ENCODE data around the gene PLEKHA4.
"Not testable (repeated sequence)": the region's sequence is repeated elsewhere in the genome, so short reads cannot be mapped to it uniquely, and the experiment has no call there.

Gene PLEKHA4

DNA sequence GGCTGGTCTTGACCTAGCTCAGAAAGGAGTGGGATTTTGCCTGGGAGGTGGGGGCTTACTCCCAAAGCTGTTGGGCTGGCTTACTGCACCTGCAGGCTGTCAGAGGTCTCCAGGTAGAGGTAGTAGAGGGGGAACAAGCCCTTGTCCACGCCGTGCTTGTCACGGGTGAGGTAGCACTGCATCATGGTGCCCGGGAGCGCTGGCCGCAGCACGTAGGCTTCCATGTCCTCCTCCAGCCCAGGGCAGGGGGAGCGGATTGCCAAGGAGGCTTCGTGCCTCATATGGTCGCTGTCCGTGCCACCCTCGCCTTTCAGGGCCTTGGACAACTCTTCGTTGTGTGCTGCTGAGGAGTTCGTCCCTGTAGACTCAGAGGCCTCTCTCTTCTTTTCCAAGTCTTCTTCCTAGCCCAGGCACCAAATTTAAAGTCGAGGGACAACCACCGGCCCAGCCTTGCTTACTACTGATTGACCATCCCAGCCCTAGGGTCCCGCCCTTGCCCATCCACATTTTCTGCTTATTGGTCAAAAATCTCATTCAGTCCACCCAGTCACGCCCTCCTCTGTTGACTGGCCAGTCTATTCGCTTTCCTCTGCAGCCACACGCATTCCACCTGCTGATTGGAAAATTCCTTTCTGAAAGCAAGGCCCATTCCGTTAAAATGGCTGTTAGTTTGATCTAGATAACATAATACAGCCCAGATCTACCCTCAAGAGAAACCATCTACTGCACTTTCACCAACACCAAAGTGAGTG lies 19.6 kb upstream of the PLEKHA4 start:
- DNase-seq, result no peak

DNA sequence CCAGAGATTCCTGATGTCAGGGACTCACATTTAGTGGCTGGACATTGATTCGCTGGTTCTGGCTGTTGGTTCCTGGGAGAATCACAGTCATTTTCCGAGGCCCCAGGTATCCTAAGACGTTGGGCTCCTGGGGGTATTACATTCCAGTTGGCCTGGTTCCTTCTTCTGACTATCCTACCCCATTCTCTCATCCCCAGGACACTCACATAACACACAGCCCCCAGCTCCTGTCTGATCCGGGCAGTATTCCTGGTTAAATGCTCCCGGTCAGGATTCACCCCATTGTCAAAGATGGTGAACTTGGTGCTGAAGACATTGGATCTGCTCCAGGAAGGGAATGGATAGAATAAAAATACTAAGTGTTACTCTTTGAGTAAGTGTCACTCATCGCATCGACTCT lies 15.3 kb upstream of the PLEKHA4 start:
- DNase-seq, result no peak

DNA sequence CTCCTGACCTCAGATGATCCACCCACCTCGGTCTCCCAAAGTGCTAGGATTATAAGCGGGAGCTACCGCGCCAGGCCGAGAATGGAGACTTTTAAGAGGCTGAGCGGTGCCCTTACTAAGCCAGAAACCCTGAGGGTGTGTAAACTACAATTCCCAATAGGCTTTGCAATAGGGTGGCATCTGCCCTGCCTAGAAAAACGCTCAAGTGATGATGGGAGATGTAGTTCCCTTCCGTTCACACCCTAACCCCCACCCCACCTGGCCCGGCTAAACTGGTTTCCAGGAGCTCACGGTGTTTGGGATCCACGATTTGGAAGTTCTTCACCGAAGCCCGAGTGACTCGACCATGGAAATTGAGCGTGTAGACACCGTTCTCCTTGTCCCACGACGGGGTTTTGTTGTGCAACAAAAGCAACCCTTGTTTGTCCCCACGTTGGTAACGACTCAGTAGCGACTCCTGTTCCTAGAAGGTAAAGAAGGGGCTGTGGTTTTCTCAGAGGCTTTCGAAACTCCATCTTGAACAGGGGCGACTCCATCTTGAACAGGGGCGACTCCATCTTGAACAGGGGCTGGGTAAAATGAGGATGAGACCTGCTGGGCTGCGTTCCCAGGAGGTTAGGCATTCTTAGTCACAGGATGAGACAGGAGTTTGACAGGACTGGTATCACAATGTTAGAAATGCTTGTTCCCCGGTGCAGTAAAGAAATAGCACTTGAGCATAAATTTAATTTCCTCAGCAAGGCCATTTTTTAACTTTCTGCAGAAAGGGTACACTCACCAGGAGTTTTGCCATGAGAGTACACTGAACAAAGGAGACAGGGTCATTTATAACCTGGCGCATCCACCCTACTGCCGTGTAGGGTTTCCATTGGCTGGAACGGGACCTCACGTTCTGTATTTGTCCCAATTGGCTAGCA lies 13.6 kb upstream of the PLEKHA4 start:
- no peak for DNase-seq

DNA sequence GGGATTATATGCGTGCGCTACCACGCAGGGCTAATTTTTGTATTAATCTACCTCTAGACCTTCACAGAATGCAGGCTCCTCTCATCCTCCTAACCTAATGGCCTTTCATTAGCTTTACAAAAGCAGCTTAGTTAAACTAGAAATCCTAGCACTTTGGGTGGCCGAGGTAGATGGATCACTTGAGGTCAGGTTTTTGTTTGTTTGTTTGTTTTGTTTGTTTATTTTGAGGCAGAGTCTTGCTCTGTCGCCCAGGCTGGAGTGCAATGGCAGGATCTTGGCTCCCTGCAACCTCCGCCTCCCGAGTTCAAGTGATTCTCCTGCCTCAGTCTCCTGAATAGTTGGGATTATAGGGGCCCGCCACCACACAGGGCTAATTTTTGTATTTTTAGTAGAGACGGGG lies 11.3 kb upstream of the PLEKHA4 start:
- DNase-seq, result not testable (repeated sequence)

DNA sequence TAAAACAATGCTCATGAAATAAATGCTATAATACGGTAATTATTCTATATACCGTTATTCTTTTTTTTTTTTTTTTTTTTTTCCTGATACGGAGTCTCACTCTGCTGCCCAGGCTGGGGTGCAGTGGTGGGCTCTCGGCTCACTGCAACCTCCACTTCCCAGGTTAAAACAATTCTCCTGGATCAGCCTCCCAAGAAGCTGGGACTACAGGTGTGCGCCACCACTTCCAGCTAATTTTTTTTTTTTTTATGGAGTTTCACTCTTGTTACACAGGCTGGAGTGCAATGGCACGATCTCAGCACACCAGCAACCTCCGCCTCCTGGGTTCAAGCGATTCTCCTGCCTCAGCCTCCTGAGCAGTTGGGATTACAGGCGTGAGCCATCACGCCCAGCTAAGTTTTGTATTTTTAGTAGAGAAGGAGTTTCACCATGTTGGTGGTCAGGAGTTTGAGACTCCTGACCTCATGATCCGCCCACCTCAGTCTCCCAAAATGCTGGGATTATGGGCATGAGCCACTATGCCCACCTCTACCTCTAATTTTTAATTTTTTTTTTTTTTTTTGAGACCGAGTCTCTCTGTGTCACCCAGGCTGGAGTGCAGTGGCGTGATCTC lies 10.7 kb upstream of the PLEKHA4 start:
- DNase-seq, result no peak

DNA sequence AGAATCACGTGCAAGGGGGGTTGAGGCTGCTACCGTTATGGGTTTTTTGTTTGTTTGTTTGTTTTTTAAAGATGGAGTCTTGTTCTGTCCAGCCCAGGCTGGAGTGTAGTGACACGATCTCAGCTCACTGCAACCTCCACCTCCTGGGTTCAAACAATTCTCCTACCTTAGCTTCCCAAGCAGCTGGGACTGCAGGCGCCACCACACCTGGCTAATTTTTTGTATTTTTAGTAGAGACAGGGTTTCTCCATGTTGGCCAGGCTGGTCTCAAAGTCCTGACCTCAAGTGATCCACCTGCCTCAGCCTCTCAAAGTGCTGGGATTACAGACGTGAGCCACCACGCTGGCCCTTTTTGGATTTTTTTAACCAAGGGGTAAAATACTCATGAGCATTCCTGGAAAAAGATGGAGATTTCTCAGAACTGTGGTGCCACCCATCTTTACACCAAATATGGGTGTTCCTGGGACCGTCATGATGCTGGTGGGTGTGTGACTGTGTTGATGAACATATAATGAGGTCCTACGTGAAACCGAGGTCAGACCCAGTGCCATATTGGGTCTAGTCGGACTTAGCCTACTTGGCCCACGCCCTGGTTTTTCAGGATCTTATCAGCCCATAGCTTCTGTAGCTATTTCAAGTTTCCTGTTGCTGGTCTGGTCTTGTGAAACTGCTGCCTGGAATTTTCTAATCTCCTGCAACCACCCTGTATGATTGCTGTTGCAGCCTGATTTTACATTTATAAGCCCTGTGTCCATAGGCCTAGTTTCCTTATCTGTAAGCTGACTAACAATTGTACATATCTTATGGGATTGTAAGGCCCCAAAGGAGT lies 10.0 kb upstream of the PLEKHA4 start:
- DNase-seq, result no peak

DNA sequence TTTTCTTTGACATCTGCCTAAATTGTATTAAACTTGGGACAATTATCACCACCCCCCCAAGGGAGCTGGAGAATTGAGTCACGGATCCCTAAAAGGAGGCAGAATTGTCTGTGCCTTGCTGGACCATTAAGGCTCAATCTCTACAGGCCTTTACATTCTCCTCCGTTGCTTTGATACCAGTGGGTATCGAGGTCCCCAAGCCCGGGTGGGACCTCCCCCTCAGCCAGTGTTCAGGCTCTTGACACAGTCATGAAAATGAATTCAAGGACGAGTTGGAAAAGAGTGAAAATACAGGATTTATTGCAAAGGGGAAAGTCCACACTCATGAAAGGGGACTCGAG lies 9.4 kb upstream of the PLEKHA4 start:
- DNase-seq, result no peak

DNA sequence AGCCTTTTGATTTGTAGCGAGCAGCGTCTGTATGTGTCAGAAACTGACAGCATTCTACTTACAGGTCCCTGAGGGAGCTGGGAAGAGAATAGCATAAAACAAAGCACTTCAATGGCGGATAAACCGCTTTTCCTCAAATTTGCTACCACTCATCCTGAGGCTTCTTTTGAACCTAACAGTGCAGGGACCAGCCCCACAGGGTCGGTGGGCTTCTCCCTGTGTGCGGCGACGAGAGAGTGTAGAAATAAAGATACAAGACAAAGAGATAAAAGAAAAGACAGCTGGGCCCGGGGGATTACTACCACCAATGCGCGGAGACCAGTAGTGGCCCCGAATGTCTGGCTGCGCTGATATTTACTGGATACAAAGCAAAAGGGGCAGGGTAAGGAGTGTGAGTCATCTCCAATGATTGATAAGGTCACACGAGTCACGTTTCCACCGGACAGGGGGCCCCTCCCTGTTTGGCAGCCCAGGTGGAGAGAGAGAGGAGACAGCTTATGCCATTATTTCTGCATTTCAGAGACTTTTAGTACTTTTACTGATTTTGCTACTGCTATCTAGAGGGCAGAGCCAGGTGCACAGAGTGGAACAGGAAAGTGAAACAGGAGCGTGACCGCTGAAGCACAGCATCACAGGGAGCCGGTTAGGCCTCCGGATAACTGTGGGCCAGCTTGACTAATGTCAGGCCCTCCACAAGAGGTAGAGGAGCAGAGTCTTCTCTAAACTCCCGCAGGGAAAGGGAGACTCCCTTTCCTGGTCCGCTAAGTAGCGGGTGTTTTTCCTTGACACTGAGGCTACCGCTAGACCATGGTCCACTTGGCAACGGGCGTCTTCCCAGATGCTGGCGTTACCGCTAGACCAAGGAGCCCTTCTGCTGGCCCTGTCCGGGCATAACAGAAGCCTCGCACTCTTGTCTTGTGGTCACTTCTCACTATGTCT lies 7.9 kb upstream of the PLEKHA4 start:
- peak; percentile 31 for DNase-seq

DNA sequence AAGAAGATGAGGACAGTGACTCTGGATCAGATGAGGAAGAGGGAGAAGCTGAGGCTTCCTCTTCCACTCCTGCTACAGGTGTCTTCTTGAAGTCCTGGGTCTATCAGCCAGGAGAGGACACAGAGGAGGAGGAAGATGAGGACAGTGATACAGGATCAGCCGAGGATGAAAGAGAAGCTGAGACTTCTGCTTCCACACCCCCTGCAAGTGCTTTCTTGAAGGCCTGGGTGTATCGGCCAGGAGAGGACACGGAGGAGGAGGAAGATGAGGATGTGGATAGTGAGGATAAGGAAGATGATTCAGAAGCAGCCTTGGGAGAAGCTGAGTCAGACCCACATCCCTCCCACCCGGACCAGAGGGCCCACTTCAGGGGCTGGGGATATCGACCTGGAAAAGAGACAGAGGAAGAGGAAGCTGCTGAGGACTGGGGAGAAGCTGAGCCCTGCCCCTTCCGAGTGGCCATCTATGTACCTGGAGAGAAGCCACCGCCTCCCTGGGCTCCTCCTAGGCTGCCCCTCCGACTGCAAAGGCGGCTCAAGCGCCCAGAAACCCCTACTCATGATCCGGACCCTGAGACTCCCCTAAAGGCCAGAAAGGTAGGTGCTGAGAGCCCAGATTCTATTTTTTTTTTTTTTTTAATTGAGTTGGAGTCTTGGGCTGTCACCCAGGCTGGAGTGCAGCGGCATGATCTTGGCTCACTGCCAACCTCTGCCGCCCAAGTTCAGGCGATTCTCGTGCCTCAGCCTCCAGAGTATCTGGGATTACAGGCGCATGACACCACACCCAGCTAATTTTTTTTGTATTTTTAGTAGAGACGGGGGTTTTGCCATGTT lies 6.1 kb upstream of the PLEKHA4 start:
- DNase-seq, result peak; percentile 52

DNA sequence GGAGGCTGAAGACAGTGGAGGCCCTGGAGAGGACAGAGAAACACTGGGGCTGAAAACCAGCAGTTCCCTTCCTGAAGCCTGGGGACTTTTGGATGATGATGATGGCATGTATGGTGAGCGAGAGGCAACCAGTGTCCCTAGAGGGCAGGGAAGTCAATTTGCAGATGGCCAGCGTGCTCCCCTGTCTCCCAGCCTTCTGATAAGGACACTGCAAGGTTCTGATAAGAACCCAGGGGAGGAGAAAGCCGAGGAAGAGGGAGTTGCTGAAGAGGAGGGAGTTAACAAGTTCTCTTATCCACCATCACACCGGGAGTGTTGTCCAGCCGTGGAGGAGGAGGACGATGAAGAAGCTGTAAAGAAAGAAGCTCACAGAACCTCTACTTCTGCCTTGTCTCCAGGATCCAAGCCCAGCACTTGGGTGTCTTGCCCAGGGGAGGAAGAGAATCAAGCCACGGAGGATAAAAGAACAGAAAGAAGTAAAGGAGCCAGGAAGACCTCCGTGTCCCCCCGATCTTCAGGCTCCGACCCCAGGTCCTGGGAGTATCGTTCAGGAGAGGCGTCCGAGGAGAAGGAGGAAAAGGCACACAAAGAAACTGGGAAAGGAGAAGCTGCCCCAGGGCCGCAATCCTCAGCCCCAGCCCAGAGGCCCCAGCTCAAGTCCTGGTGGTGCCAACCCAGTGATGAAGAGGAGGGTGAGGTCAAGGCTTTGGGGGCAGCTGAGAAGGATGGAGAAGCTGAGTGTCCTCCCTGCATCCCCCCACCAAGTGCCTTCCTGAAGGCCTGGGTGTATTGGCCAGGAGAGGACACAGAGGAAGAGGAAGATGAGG lies 5.3 kb upstream of the PLEKHA4 start:
- DNase-seq, result no peak

DNA sequence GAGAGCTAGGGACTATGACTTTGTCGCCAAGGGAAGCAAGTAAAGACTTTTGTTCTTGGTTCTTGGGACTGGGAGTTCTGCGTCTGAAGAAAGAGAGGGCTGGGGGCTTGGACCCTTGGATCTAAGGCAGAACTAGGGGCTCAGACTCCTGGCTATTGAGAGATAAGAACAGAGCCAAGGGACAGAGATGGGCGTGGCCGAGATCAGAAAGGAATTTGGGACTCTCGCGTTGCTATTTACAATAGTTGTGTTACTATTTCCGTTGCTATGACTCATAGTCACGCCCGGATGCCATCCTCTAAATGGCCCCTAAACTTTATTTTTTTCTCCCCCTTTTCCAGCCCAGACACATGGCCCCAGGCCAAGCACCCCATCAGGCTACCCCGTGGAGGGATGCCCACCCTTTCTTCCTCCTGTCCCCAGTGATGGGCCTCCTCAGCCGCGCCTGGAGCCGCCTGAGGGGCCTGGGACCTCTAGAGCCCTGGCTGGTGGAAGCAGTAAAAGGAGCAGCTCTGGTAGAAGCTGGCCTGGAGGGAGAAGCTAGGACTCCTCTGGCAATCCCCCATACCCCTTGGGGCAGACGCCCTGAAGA lies 4.6 kb upstream of the PLEKHA4 start:
- peak; percentile 53 for DNase-seq

DNA sequence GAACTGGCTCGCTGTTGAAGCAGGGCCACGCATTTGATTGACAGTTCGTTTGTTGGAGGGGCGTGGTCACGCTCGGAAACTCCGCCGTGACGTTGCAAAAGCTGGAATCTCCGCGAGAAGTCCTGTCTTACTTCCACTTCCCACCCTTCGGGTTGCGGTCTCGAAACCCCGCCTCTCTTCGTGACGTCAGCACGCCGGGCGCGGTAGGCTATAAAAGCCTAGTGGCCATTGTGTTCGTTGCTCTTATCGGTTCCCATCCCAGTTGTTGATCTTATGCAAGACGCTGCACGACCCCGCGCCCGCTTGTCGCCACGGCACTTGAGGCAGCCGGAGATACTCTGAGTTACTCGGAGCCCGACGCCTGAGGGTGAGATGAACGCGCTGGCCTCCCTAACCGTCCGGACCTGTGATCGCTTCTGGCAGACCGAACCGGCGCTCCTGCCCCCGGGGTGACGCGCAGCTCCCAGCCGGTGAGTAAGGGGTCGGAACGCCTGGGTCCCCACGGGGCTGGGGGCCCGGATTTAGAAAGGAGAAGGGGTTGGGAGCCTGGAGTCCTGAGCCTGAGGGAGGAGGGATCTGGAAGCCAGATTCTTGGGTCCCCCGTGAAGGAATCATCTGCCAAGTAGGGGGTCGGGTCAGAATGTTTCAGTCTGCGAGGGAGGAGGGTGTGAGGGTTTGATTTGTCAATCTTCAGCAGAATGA lies 3.9 kb upstream of the PLEKHA4 start, which contains the start of gene PPP1R15A:
TSS of gene PPP1R15A (plus strand) at position 240 of the 702 bp plus-strand sequence. CDS start 813 bp downstream, outside the sequence.
- peak; percentile 99 for DNase-seq

DNA sequence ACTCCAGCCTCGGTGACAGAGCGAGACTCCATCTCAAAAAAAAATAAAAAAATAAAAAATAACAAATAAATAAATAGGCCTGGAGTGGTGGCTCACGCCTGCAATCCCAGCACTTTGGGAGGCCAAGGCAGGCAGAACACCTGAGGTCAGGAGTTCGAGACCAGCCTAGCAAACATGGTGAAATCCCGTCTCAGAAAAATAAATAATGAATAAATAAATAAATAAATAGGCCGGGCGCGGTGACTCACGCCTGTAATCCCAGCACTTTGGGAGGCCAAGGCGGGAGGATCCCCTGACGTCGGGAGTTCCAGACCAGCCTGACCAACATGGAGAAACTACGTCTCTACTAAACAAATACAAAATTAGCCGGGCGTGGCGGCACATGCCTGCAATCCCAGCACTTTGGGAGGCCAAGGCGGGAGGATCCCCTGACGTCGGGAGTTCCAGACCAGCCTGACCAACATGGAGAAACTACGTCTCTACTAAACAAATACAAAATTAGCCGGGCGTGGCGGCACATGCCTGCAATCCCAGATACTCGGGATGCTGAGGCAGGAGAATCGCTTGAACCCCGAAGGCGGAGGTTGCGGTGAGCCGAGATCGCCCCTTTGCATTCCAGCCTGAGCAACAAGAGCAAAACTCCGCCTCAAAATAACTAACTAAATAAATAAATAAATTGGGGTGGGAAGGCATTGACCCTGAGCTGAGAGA lies 3.2 kb upstream of the PLEKHA4 start:
- DNase-seq, result not testable (repeated sequence)

DNA sequence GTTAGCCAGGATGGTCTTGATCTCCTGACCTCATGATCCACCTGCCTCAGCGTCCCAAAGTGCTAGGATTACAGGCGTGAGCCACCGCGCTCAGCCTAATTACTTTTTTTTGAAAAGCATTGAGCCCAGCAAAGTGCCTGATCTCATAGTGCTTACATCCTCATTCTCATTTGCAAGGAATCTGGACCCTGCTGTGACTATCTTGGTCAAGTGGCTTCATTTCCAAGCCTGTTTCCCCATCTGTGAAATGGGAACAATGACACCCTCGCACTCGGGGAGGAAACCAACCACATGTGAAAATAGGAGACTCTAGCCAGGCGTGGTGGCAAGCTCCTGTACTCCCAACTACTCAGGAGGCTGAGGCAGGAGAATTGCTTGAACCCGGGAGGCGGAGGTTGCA lies 1.6 kb upstream of the PLEKHA4 start:
- DNase-seq, result no peak

DNA sequence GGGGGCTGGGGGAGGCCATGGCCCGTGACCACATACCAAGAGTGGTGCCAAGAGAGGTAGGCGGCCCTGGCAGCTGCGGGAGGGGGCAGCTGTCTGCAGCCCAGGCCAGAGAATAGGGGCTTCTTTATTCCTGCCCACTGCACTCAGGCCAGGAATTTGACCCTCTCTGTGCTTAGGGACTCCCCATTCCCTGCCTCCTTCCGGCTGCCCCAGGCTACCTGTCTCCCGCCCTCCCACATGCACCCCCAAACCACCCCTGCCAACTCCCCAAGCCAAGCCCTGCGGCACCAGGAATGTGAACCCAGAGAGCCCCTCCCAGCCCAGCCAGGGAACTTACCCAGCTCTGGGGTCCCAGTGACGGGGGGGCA lies 687 bp downstream of the PLEKHA4 start:
- DNase-seq, result no peak

DNA sequence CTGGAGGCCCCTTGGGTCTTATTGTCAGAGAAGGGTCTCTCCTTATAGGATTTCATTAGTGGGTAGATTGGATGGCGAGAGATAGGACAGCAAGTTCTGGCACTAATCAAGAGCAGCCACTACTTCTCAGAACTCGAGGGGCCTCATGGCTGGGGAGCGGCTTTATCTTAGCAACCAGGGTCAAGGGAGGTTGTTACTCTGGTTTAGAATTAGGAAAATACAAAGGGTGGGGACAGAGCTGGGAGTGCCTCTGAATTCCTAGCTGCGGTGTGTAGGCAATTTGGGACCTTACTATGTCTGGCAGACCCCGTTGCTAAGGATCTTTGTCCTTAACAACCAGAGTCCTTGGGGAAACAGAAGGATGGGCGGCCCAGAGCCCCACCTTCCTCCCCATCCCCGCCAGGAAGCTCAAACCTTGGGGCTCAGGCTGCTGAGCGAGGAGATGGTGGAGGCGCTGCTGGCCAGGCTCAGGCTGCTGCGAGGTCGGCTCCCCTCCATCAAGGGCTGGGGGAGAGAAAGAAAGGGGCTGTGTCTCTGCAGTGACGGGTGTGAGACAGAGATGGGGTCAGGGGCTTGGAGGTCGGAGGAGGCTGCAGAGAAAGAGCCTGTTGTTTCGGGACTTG lies 1.2 kb downstream of the PLEKHA4 start:
- no peak for DNase-seq

DNA sequence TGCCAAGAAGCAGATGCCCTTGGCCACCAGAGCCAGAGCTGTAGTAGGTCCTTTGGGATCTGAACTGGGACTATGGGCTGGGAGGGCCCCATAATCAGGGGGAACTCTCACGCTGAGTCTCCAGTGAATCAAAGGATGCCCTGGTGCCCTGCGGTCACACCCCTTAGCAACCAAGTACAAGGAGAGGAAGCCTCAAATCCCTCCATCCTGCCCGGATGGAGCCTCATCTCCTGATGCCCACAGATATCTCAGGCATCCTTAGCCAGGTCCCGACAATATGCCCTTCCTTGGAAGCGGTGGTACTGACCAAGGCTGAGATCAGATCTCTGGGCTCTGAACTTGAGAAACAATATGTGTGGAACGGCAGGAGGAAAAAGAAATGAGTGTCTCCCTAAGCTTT lies 1.7 kb downstream of the PLEKHA4 start:
- no peak for DNase-seq
